NCI-H2196 treated with DMSO at 0.1 percent for 48 hours (cell line): Measurements from ENCODE around the gene AFDN.

Experiments used
- DNase-seq: peaks from one replicate; lab custom pipeline; 2025; ENCODE audit not compliant: unreplicated experiment; lab: John Stamatoyannopoulos, UW

AFDN gene

GRCh38 chr6:168013250-168013915 lies 186.7 kb downstream of the AFDN start:
- no peak for DNase-seq

- no peak for DNase-seq
Observed at GRCh38 chr6:168014428-168014827, 187.7 kb downstream of the AFDN start.

- no peak for DNase-seq
Observed at GRCh38 chr6:168015009-168015408, 188.3 kb downstream of the AFDN start.

GRCh38 chr6:168015482-168016175 lies 188.9 kb downstream of the AFDN start:
- DNase-seq: no peak

GRCh38 chr6:168016176-168016620 lies 189.5 kb downstream of the AFDN start:
- no peak for DNase-seq

- no peak for DNase-seq
Observed at GRCh38 chr6:168016721-168017525, 190.2 kb downstream of the AFDN start.

GRCh38 chr6:168017629-168018028 lies 190.9 kb downstream of the AFDN start:
- no peak for DNase-seq

- DNase-seq: no peak
Observed at GRCh38 chr6:168018664-168019063, 192.0 kb downstream of the AFDN start.

GRCh38 chr6:168020242-168020641 lies 193.5 kb downstream of the AFDN start:
- no peak for DNase-seq

GRCh38 chr6:168021581-168021980 lies 194.9 kb downstream of the AFDN start:
- no peak for DNase-seq
